Neural progenitor cell (in vitro differentiated cells): ENCODE measurements around the gene CARD19.

Experiments used
- CTCF ChIP-seq: fragments of 200-600 bp; sonication (generic); IDR thresholded peaks from 2 replicates; pipeline ENCODE4 v1.5.1; 2017; ENCODE audit warnings: antibody characterized with exemption, mild to moderate bottlenecking
- EZH2 ChIP-seq: fragments of 200-600 bp; sonication (generic); IDR thresholded peaks from 2 replicates; pipeline ENCODE4 v1.6.1; 2017; ENCODE audit warnings: antibody characterized with exemption, mild to moderate bottlenecking, moderate library complexity

DNA sequence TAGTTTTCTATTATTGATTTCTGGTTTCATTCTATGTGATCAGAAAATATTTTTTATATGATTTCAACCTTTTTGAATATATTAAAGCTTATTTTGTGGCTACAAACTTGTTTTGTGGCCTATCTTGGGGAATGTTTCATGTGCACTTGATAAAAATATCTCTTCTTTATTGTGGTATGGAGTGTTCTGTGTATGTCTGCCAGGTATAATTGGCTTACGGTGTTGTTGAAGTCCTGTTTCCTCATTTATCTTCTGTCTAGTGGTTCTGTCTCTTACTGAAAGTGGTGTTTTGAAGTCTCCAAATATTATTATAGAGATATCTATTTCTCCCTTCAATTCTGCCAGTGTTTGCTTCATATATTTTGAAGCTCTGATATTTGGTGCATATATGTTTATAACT lies 9.6 kb downstream of the CARD19 start:
- TF ChIP-seq CTCF, result no peak
- no peak for TF ChIP-seq EZH2
